PC-3 (cell line): ENCODE measurements around the gene TAS1R2. TPM values are rescaled to one million over a fixed set of nuclear protein-coding genes. Genes with fewer than 3 reads are reported as not detected.

Experiments
- ATAC-seq: fragments of 200-7000 bp; cut with Tn5 transposase; 2 replicates; pipeline ENCODE4 v1.9.1; 2020; ENCODE audit warnings: mild to moderate bottlenecking, moderate library complexity
- BruUV-seq: library from RNA; stranded (reverse); fragments of 400-500 nt; replicated peaks from 2 replicates; lab custom pipeline; 2021; lab: Mats Ljungman, UMichigan
- CTCF ChIA-PET: fragments of 300-600 bp; sonication (Branson Sonifier 250); formaldehyde crosslinking; loops from one replicate; lab custom pipeline; 2022; ENCODE audit warnings: antibody characterized with exemption; lab: Charles Lee
- POLR2A ChIA-PET: fragments of 300-600 bp; sonication (Branson Sonifier 250); formaldehyde crosslinking; loops from one replicate; lab custom pipeline; 2022; ENCODE audit warnings: antibody characterized with exemption; ENCODE audit not compliant: unreplicated experiment; lab: Charles Lee
- DNase-seq: peaks from one replicate; pipeline ENCODE4 v3.0.0-alpha.2; 2015
- H2AFZ ChIP-seq: fragments of 300-600 bp; sonication (generic); 2 replicates; pipeline ENCODE4 v1.6.0; 2016; ENCODE audit warnings: antibody characterized with exemption, low read length
- H3F3A ChIP-seq: fragments of 300-600 bp; sonication (generic); one replicate; pipeline ENCODE4 v1.6.0; 2017; ENCODE audit warnings: antibody characterized with exemption, low read length, control low read depth, mild to moderate bottlenecking; ENCODE audit not compliant: unreplicated experiment
- H3K27ac ChIP-seq: fragments of 300-600 bp; sonication (generic); 2 replicates; pipeline ENCODE4 v1.5.1; 2016; ENCODE audit warnings: mild to moderate bottlenecking, low read length
- H3K27me3 ChIP-seq: fragments of 300-600 bp; sonication (generic); 2 replicates; pipeline ENCODE4 v1.6.1; 2016; ENCODE audit warnings: low read length, mixed read lengths
- H3K36me3 ChIP-seq: fragments of 300-600 bp; sonication (generic); 2 replicates; pipeline ENCODE4 v1.6.1; 2016; ENCODE audit warnings: low read depth, mixed run types, low read length, mixed read lengths
- H3K4me1 ChIP-seq: fragments of 300-600 bp; sonication (generic); 2 replicates; pipeline ENCODE4 v1.5.1; 2016; ENCODE audit warnings: low read length; ENCODE audit not compliant: insufficient read depth
- H3K4me2 ChIP-seq: fragments of 300-600 bp; sonication (generic); 2 replicates; pipeline ENCODE4 v1.6.0; 2016; ENCODE audit warnings: low read length
- H3K4me3 ChIP-seq: fragments of 300-600 bp; sonication (generic); 2 replicates; pipeline ENCODE4 v1.5.1; 2016; ENCODE audit warnings: mild to moderate bottlenecking, low read length, mixed read lengths
- H3K79me2 ChIP-seq: fragments of 300-600 bp; sonication (generic); 2 replicates; pipeline ENCODE4 v1.6.1; 2017; ENCODE audit warnings: low read length, mixed read lengths
- H3K9ac ChIP-seq: fragments of 300-600 bp; sonication (generic); 2 replicates; pipeline ENCODE4 v1.6.0; 2016; ENCODE audit warnings: mild to moderate bottlenecking, low read length
- H3K9me2 ChIP-seq: fragments of 300-600 bp; sonication (generic); replicated peaks from 2 replicates; pipeline ENCODE4 v1.6.1; 2016; ENCODE audit warnings: mixed run types, low read length, mixed read lengths
- H3K9me3 ChIP-seq: fragments of 300-600 bp; sonication (generic); 2 replicates; pipeline ENCODE4 v1.6.1; 2016; ENCODE audit warnings: low read length, mixed read lengths
- H4K20me1 ChIP-seq: fragments of 300-600 bp; sonication (generic); 2 replicates; pipeline ENCODE4 v1.6.1; 2016; ENCODE audit warnings: low read length, mixed read lengths
- EZH2 ChIP-seq: fragments of 300-600 bp; sonication (generic); IDR thresholded peaks from one replicate; pipeline ENCODE4 v1.6.1; 2017; ENCODE audit warnings: antibody characterized with exemption, mild to moderate bottlenecking, low read length; ENCODE audit not compliant: unreplicated experiment
- EZH2phosphoT487 ChIP-seq: fragments of 300-600 bp; sonication (generic); IDR thresholded peaks from 2 replicates; pipeline ENCODE4 v1.6.1; 2018; ENCODE audit warnings: mild to moderate bottlenecking, antibody characterized with exemption, low read length, borderline replicate concordance
- intact Hi-C: fragments of 100-400 bp; cut with micrococcal nuclease; formaldehyde crosslinking; loops from 2 replicates; pipeline ENCODE4 v1.9.0; 2023
- total RNA-seq: library from RNA; depleted of rRNA; stranded (reverse); fragments of >200 nt; gene quantifications from 2 replicates; pipeline ENCODE4 v1.2.3, GENCODE V29; 2014
- TF ChIP-seq, protein P1 (sequence below): fragments of 300-600 bp; sonication (generic); conservative IDR thresholded peaks from 2 replicates; pipeline ENCODE4 v1.5.1; 2017; ENCODE audit warnings: antibody characterized with exemption, low read depth, mild to moderate bottlenecking, low read length

TAS1R2 gene
- total RNA-seq, 1 experiment from 2014 or later, result not detected

DNA sequence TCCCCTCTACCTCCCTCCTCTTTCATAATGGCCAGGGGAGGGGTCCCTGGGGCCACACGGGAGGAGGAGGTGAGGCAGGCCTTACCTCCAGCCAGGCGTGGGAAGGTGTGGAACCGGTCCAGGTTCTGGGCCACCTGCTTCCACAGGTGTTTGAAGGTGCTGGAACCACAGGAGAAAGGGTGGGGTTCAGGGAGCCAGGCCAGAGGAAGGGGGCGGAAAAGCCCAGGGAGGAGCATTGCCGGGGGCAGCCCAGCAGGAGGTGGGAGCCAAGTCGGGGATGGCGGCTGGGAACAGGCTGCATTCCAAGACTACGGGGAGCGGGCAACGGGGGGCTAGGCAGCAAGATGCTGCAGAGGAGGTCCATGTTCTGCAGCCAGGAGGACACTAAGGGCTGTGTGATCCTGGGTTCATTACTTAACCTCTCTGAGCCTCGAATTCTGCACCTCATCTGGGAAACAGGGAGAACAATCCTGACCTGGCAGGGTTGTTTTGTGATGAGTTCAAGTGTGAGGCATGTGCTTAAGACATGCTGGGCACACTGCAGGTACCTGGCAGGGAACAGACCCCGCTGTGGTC is 19.8 kb upstream of the TAS1R2 start:
- Histone ChIP-seq H3K9me3 (no peaks in the 10 kb centered on the region), H3K79me2 (no peaks in the 10 kb centered on the region), H3K9me2 (no peaks in the 10 kb centered on the region), H3K9ac (no peak overlapping the region), H3K36me3 (no peaks in the 10 kb centered on the region), H4K20me1 (no peaks in the 10 kb centered on the region), H3K4me1 (no peaks in the 10 kb centered on the region), H3K4me3 (no peak overlapping the region), H3K27me3 (no peaks in the 10 kb centered on the region), H3K27ac (no peak overlapping the region), H3K4me2 (no peak overlapping the region), H2AFZ (no peak overlapping the region), H3F3A (no peaks in the 10 kb centered on the region)
- intact Hi-C loops, result no loop called here
- ChIA-PET POLR2A (interaction anchor here (0.6 kb wide), 1 partner anchor 1931 kb away, joined by 3 read pairs; no protein-coding TSS in a partner anchor), CTCF (no interaction called here)
- DNase-seq, result no peak
- no TSS peak for BruUV-seq
- ATAC-seq, result no peak
- TF ChIP-seq EZH2 (no peak), EZH2phosphoT487 (no peak)
- TF ChIP-seq, protein P1, sequence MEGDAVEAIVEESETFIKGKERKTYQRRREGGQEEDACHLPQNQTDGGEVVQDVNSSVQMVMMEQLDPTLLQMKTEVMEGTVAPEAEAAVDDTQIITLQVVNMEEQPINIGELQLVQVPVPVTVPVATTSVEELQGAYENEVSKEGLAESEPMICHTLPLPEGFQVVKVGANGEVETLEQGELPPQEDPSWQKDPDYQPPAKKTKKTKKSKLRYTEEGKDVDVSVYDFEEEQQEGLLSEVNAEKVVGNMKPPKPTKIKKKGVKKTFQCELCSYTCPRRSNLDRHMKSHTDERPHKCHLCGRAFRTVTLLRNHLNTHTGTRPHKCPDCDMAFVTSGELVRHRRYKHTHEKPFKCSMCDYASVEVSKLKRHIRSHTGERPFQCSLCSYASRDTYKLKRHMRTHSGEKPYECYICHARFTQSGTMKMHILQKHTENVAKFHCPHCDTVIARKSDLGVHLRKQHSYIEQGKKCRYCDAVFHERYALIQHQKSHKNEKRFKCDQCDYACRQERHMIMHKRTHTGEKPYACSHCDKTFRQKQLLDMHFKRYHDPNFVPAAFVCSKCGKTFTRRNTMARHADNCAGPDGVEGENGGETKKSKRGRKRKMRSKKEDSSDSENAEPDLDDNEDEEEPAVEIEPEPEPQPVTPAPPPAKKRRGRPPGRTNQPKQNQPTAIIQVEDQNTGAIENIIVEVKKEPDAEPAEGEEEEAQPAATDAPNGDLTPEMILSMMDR, result no peak

DNA sequence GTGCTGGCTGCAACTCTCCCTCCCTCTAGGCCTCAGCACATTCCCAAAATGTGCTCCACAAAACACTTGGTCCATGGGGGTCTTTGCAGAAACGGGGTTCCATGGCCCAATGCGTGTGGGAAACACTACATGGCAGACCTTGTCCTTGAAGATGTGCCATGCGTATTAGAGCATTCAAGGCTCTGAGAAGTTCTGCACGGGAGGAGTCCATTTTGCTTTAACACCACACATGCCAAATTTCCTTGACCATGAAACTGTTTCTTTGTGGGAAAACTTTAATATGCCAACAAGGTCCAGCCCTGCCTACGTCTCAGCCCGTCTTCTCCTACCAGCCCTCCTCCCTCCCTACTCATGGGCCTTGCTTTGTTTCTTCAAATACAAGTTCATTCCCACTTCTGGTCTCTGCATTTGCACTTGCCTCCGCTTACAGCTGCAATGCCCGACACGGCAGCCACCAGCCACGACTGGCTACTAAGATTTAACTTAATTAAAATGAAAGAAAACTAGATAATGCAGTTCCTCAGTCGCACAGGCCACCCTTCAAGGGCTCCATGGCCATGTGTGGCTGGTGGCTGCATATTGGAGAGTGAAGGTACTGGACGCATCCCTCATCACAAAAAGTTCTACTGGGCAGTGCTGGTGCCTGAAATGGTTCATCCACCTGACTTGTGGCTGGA is 19.2 kb upstream of the TAS1R2 start:
- intact Hi-C loops, result no loop called here
- H3K4me1 ChIP-seq, result no peaks in the 10 kb centered on the region
- no peaks in the 10 kb centered on the region for H3K79me2 ChIP-seq
- H3K9me3 ChIP-seq, result no peaks in the 10 kb centered on the region
- no peak overlapping the region for H3K4me3 ChIP-seq
- TF ChIP-seq EZH2 (no peak), EZH2phosphoT487 (no peak)
- TF ChIP-seq, protein P1, result no peak
- H3K4me2 ChIP-seq, result no peak overlapping the region
- BruUV-seq, result no TSS peak
- H3K27me3 ChIP-seq, result no peaks in the 10 kb centered on the region
- ChIA-PET POLR2A (no interaction called here), CTCF (no interaction called here)
- no peak overlapping the region for H3K9ac ChIP-seq
- H3K9me2 ChIP-seq, result no peaks in the 10 kb centered on the region
- ATAC-seq (no peak), DNase-seq (no peak)
- H3F3A ChIP-seq, result no peaks in the 10 kb centered on the region
- H4K20me1 ChIP-seq, result no peaks in the 10 kb centered on the region
- H3K27ac ChIP-seq, result no peak overlapping the region
- H2AFZ ChIP-seq, result no peak overlapping the region
- no peaks in the 10 kb centered on the region for H3K36me3 ChIP-seq

DNA sequence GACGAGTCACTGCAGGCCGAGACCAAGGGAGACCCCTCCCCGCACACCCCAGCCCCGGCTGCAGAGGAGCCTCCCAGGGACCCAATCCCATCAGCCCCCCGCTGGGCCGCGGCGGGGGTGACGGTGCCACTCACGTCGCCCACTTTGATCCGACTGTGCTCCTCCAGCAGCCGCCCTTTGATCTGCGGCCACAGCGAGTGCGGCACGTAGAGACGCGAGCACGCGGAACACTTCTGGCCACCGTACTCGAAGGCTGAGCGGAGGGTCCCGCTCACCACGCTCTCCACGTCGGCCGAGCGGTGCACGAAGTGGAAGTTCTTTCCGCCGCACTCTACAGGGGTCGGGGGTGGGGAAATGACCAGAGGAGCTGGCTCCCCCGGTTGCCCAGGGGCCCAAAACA is 17.8 kb upstream of the TAS1R2 start:
- DNase-seq (no peak), ATAC-seq (no peak)
- Histone ChIP-seq H3K27ac (no peak overlapping the region), H3K9me3 (no peaks in the 10 kb centered on the region), H3F3A (no peaks in the 10 kb centered on the region), H2AFZ (no peak overlapping the region), H3K4me2 (no peak overlapping the region), H3K79me2 (no peaks in the 10 kb centered on the region), H4K20me1 (no peaks in the 10 kb centered on the region), H3K9me2 (no peaks in the 10 kb centered on the region), H3K4me1 (no peaks in the 10 kb centered on the region), H3K36me3 (no peaks in the 10 kb centered on the region), H3K27me3 (no peaks in the 10 kb centered on the region), H3K4me3 (no peak overlapping the region), H3K9ac (no peak overlapping the region)
- POLR2A ChIA-PET, result no interaction called here
- intact Hi-C loops, result no loop called here
- CTCF ChIA-PET, result no interaction called here
- TF ChIP-seq, protein P1, result no peak
- TF ChIP-seq EZH2 (no peak), EZH2phosphoT487 (no peak)
- no TSS peak for BruUV-seq
